22Rv1 (cell line): ENCODE measurements around the gene MRPL46.
"Not testable (repeated sequence)": the region's sequence is repeated elsewhere in the genome, so short reads cannot be mapped to it uniquely, and the experiment has no call there.

Experiments used
- H3K27ac ChIP-seq: fragments of 450-650 bp; 2 replicates; pipeline ENCODE4 v1.5.1; 2017
- CTCF ChIP-seq: fragments of 450-650 bp; IDR thresholded peaks from 2 replicates; pipeline ENCODE4 v1.5.1; 2017; ENCODE audit warnings: mild to moderate bottlenecking
- ZFX ChIP-seq: fragments of 450-650 bp; IDR thresholded peaks from 2 replicates; pipeline ENCODE4 v1.6.1; 2017; ENCODE audit warnings: antibody characterized with exemption, borderline replicate concordance

Gene MRPL46

GRCh38 chr15:88479169-88479568, 12.0 kb upstream of the MRPL46 start:
- TF ChIP-seq ZFX (no peak), CTCF (no peak)
- no peak overlapping the region for H3K27ac ChIP-seq

- no peak for TF ChIP-seq ZFX
- TF ChIP-seq CTCF = no peak
Measured at GRCh38 chr15:88477904-88478303, 10.7 kb upstream of the MRPL46 start.

GRCh38 chr15:88477126-88477525, 9.9 kb upstream of the MRPL46 start:
- H3K27ac ChIP-seq = no peak overlapping the region
- TF ChIP-seq ZFX (no peak), CTCF (no peak)

More at GRCh38 chr15:88477904-88478303, 10.7 kb upstream of the MRPL46 start:
- no peak overlapping the region for H3K27ac ChIP-seq

GRCh38 chr15:88476635-88477060, 9.5 kb upstream of the MRPL46 start:
- H3K27ac ChIP-seq = no peak overlapping the region
- peak; percentile 75 for TF ChIP-seq CTCF
- no peak for TF ChIP-seq ZFX

- not testable (repeated sequence) for H3K27ac ChIP-seq
Measured at GRCh38 chr15:88473661-88474293, 6.6 kb upstream of the MRPL46 start.

- no peak for TF ChIP-seq CTCF
- TF ChIP-seq ZFX = no peak
- no peak overlapping the region for H3K27ac ChIP-seq
Measured at GRCh38 chr15:88472225-88472624, 5.0 kb upstream of the MRPL46 start.

- H3K27ac ChIP-seq = no peak overlapping the region
- no peak for TF ChIP-seq CTCF
- TF ChIP-seq ZFX = no peak
Measured at GRCh38 chr15:88470625-88471372, 3.6 kb upstream of the MRPL46 start.

GRCh38 chr15:88469321-88469720, 2.1 kb upstream of the MRPL46 start:
- TF ChIP-seq CTCF (no peak), ZFX (no peak)
- no peak overlapping the region for H3K27ac ChIP-seq

GRCh38 chr15:88468721-88469120, 1.5 kb upstream of the MRPL46 start:
- H3K27ac ChIP-seq = not testable (repeated sequence)
